HL-60 (cell line): ENCODE measurements around the gene ZNF133.

Source experiments
- DNase-seq, 2 experiments: peaks; one replicate each; pipeline ENCODE4 v3.0.0-alpha.2; 2010 to 2020; ENCODE audit warnings: low read depth in 1 of 2, low spot score in 1 of 2
- H3K27ac ChIP-seq: fragments of 250-450 bp; sonication (Bioruptor Pico); replicated peaks from 2 replicates; pipeline ENCODE4 v1.5.1; 2020; ENCODE audit warnings: mild to moderate bottlenecking, moderate library complexity
- H3K27me3 ChIP-seq: fragments of 250-450 bp; sonication (Bioruptor Pico); 2 replicates; pipeline ENCODE4 v1.5.1; 2021; ENCODE audit warnings: mild to moderate bottlenecking, moderate library complexity; ENCODE audit not compliant: insufficient read depth, poor library complexity, severe bottlenecking
- H3K4me3 ChIP-seq: replicated peaks from 2 replicates; pipeline ENCODE4 v1.5.1; 2011; ENCODE audit warnings: mild to moderate bottlenecking, control low read depth, low read length; ENCODE audit not compliant: insufficient read depth
- CTCF ChIP-seq: IDR thresholded peaks from one replicate; pipeline ENCODE4 v1.5.1; 2011; ENCODE audit warnings: low read length, control low read depth, inconsistent platforms; ENCODE audit not compliant: insufficient read depth
- GABPA ChIP-seq: IDR thresholded peaks from 2 replicates; pipeline ENCODE4 v1.6.1; 2012; ENCODE audit warnings: low read depth
- POLR2AphosphoS5 ChIP-seq: IDR thresholded peaks from 2 replicates; pipeline ENCODE4 v1.6.1; 2012; ENCODE audit warnings: low read depth
- REST ChIP-seq: IDR thresholded peaks from 2 replicates; pipeline ENCODE4 v1.6.1; 2012; ENCODE audit warnings: low read depth; ENCODE audit not compliant: insufficient replicate concordance
- SPI1 ChIP-seq: IDR thresholded peaks from 2 replicates; pipeline ENCODE4 v1.6.1; 2012; ENCODE audit warnings: low read depth, mild to moderate bottlenecking, borderline replicate concordance

Gene ZNF133

GRCh38 chr20:18314786-18315406, 26.6 kb downstream of the ZNF133 start:
- TF ChIP-seq GABPA (no peak), SPI1 (no peak), CTCF (no peak), REST (no peak), POLR2AphosphoS5 (no peak)
- no peaks in the 10 kb centered on the region for H3K27me3 ChIP-seq
- H3K4me3 ChIP-seq = no peak overlapping the region
- DNase-seq = no peak
- H3K27ac ChIP-seq = no peak overlapping the region

GRCh38 chr20:18316166-18316565, 27.8 kb downstream of the ZNF133 start:
- Histone ChIP-seq H3K27me3 (no peaks in the 10 kb centered on the region), H3K27ac (no peak overlapping the region), H3K4me3 (no peak overlapping the region)
- TF ChIP-seq SPI1 (no peak), REST (no peak), GABPA (no peak), CTCF (no peak), POLR2AphosphoS5 (no peak)
- no peak for DNase-seq

- no peak for DNase-seq
- H3K27me3 ChIP-seq = no peaks in the 10 kb centered on the region
- no peak for TF ChIP-seq SPI1
- TF ChIP-seq CTCF = no peak
- no peak for TF ChIP-seq POLR2AphosphoS5
- TF ChIP-seq GABPA = no peak
- TF ChIP-seq REST = no peak
- H3K27ac ChIP-seq = no peak overlapping the region
- no peak overlapping the region for H3K4me3 ChIP-seq
Measured at GRCh38 chr20:18321316-18321715, 33.0 kb downstream of the ZNF133 start.
